Esophagus (tissue), 2 donors: ENCODE results near the gene PDE6C. TPM values are rescaled to one million over a fixed set of nuclear protein-coding genes. Genes with fewer than 3 reads are reported as not detected.

Experiments
- H3K27ac ChIP-seq, 2 donors: one replicate each; pipeline ENCODE4 v1.5.1; 2013; ENCODE audit warnings: low read depth in 2 of 2, mild to moderate bottlenecking in 2 of 2, inconsistent platforms in 1 of 2, low read length in 1 of 2, moderate library complexity in 1 of 2
- H3K27me3 ChIP-seq, 2 donors: one replicate each; pipeline ENCODE4 v1.6.1; 2013; ENCODE audit warnings: low read length in 2 of 2, control low read depth in 1 of 2, mild to moderate bottlenecking in 1 of 2; ENCODE audit not compliant: insufficient read depth in 2 of 2, control insufficient read depth in 1 of 2
- H3K36me3 ChIP-seq, 2 donors: one replicate each; pipeline ENCODE4 v1.6.1; 2013; ENCODE audit warnings: low read length in 1 of 2; ENCODE audit not compliant: control insufficient read depth in 2 of 2, insufficient read depth in 2 of 2
- H3K4me1 ChIP-seq, 2 donors: one replicate each; pipeline ENCODE4 v1.6.1; 2013; ENCODE audit warnings: low read length in 1 of 2; ENCODE audit not compliant: control insufficient read depth in 2 of 2, insufficient read depth in 2 of 2
- H3K4me3 ChIP-seq, 2 donors: one replicate each; pipeline ENCODE4 v1.5.1; 2013; ENCODE audit warnings: low read length in 2 of 2, mild to moderate bottlenecking in 2 of 2, low read depth in 1 of 2, moderate library complexity in 1 of 2
- H3K9me3 ChIP-seq, 2 donors: one replicate each; pipeline ENCODE4 v1.6.1; 2013; ENCODE audit warnings: mild to moderate bottlenecking in 2 of 2, low read depth in 1 of 2, low read length in 1 of 2, moderate library complexity in 1 of 2; ENCODE audit not compliant: control insufficient read depth in 2 of 2, insufficient read depth in 1 of 2
- WGBS, 2 donors: extraction: QIAGEN DNeasy Blood & Tissue Kit; methylation state at CpG; one replicate each; pipeline ENCODE4 v1.1.7; 2013; 5-methylcytosine and 5-hydroxymethylcytosine counted together
- polyA plus RNA-seq, 2 donors: library from polyadenylated mRNA; stranded (reverse); fragments of 200-250 nt; gene quantifications; one replicate each; pipeline ENCODE4 v1.2.3, GENCODE V29; 2013
- donor health status: healthy with polysubstance abuse.
- donor health status: Bipolar disorder and iron deficiency.

PDE6C gene
- polyA plus RNA-seq, 2 donors: not detected

GRCh38 chr10:93620925-93621324, 8.6 kb downstream of the PDE6C start:
- Histone ChIP-seq H3K27ac (no peak overlapping the region), H3K4me3 (no peak overlapping the region), H3K36me3 (no peaks in the 10 kb centered on the region), H3K9me3 (no peaks in the 10 kb centered on the region), H3K27me3 (no peaks in the 10 kb centered on the region), H3K4me1 (no peaks in the 10 kb centered on the region)
- WGBS, 2 donors: 73 to 77% methylated on average over 7 of the region's 7 CpGs

GRCh38 chr10:93622942-93623341, 10.6 kb downstream of the PDE6C start:
- Histone ChIP-seq H3K4me1 (no peaks in the 10 kb centered on the region), H3K27me3 (no peaks in the 10 kb centered on the region), H3K27ac (no peak overlapping the region), H3K36me3 (no peaks in the 10 kb centered on the region), H3K9me3 (no peaks in the 10 kb centered on the region), H3K4me3 (no peak overlapping the region)
- WGBS, 2 donors: 79 to 93% methylated on average over 1 of the region's 1 CpG

GRCh38 chr10:93628858-93629257, 16.5 kb downstream of the PDE6C start:
- Histone ChIP-seq H3K36me3 (no peaks in the 10 kb centered on the region), H3K27me3 (no peaks in the 10 kb centered on the region), H3K4me1 (no peaks in the 10 kb centered on the region), H3K9me3 (no peaks in the 10 kb centered on the region), H3K4me3 (no peak overlapping the region), H3K27ac (no peak overlapping the region)
- WGBS, 2 donors: 75 to 80% methylated on average over 4 of the region's 4 CpGs

GRCh38 chr10:93629647-93630305, 17.4 kb downstream of the PDE6C start:
- Histone ChIP-seq H3K36me3 (no peaks in the 10 kb centered on the region), H3K4me1 (no peaks in the 10 kb centered on the region), H3K27ac (no peak overlapping the region), H3K9me3 (no peaks in the 10 kb centered on the region), H3K27me3 (no peaks in the 10 kb centered on the region), H3K4me3 (no peak overlapping the region)
- WGBS, 2 donors: 56 to 58% methylated on average over 7 of the region's 7 CpGs

GRCh38 chr10:93630625-93631557, 18.6 kb downstream of the PDE6C start:
- Histone ChIP-seq H3K4me1 (no peaks in the 10 kb centered on the region), H3K36me3 (no peaks in the 10 kb centered on the region), H3K27ac (no peak overlapping the region), H3K27me3 (no peaks in the 10 kb centered on the region), H3K4me3 (no peak overlapping the region), H3K9me3 (no peaks in the 10 kb centered on the region)
- 74 to 75% methylated on average over 15 of the region's 15 CpGs for WGBS, 2 donors

GRCh38 chr10:93639791-93640190, 27.5 kb downstream of the PDE6C start:
- H3K36me3 ChIP-seq: no peaks in the 10 kb centered on the region
- no peaks in the 10 kb centered on the region for H3K4me1 ChIP-seq
- H3K27me3 ChIP-seq: no peaks in the 10 kb centered on the region
- WGBS, 2 donors: 88 to 91% methylated on average over 7 of the region's 7 CpGs
- H3K4me3 ChIP-seq: no peak overlapping the region
- H3K27ac ChIP-seq: no peak overlapping the region
- peaks cover 0 to 2% of the 10 kb centered on the region in 2 donors for H3K9me3 ChIP-seq

- H3K36me3 ChIP-seq: no peaks in the 10 kb centered on the region
- 84 to 85% methylated on average over 1 of the region's 1 CpG for WGBS, 2 donors
These were observed 40.5 kb downstream of the PDE6C start for GRCh38 chr10:93652857-93653256.

GRCh38 chr10:93654201-93654600, 41.9 kb downstream of the PDE6C start:
- Histone ChIP-seq H3K9me3 (no peaks in the 10 kb centered on the region), H3K4me1 (no peaks in the 10 kb centered on the region), H3K27ac (no peak overlapping the region), H3K4me3 (no peak overlapping the region), H3K36me3 (no peaks in the 10 kb centered on the region), H3K27me3 (no peaks in the 10 kb centered on the region)
- 78 to 91% methylated on average over 1 of the region's 1 CpG for WGBS, 2 donors

More at GRCh38 chr10:93652857-93653256, 40.5 kb downstream of the PDE6C start:
- no peaks in the 10 kb centered on the region for H3K27me3 ChIP-seq
- H3K4me3 ChIP-seq: no peak overlapping the region
- no peak overlapping the region for H3K27ac ChIP-seq
- H3K9me3 ChIP-seq: no peaks in the 10 kb centered on the region
- H3K4me1 ChIP-seq: no peaks in the 10 kb centered on the region

GRCh38 chr10:93656155-93656554, 43.8 kb downstream of the PDE6C start:
- no peak overlapping the region for H3K4me3 ChIP-seq
- no peak overlapping the region for H3K27ac ChIP-seq
- H3K9me3 ChIP-seq: no peaks in the 10 kb centered on the region
- WGBS, 2 donors: 80 to 85% methylated on average over 1 of the region's 1 CpG
- H3K36me3 ChIP-seq: no peaks in the 10 kb centered on the region
- no peaks in the 10 kb centered on the region for H3K27me3 ChIP-seq
- no peaks in the 10 kb centered on the region for H3K4me1 ChIP-seq
